ENCODE results near the gene SGPL1.

The SGPL1 gene

DNA sequence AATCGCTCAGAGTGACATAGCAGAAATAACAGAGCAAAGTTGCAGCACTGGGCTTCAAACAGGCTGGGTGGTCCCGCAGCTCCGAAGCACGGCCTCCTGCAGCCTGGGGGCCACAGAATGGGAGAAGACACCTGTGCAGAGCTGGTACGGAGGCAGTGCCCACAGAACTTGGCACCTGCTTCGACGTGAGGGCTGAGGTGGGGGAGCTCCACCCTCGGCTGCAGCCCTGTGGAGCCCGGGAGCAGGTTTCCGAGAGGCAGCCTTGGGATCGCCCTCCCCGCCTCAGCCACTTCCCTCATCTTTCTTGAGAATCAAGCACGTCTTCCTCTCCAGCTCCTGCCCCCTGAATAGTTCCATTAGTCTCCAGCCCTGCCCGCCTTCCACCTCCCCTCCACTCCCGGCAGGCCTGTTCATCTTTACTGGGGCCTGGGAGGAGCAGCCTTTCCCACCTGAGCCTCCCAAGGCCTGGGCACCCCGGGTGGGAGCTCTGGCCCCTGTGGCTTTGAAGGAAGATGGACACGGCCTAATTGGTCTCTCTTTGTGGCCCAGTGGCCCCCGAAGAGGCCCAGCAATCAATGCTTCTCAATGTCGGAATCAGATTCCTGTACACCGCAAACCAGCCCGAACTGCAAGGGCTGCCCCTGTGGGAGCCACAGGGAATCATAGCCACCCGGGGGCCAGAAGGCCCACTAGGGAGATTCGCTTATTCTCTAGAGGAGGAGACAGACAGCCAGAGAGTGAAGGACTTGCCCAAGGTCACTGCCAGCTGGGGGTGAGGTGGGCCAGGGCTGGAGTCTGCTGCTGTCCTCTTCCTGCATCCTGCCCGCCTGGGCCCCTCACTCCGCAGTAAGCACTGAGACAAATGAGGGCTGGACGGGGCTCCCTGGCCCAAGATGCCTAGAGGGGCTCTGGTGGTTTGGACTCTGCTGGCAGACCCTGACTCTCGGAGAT is 89.6 kb downstream of the SGPL1 start:
- POLR2A ChIA-PET (ENCODE audit: low non-redundant PET) = no interaction called here
- DNase-seq (ENCODE audit: low spot score) = no peak
- TF ChIP-seq, protein P1, sequence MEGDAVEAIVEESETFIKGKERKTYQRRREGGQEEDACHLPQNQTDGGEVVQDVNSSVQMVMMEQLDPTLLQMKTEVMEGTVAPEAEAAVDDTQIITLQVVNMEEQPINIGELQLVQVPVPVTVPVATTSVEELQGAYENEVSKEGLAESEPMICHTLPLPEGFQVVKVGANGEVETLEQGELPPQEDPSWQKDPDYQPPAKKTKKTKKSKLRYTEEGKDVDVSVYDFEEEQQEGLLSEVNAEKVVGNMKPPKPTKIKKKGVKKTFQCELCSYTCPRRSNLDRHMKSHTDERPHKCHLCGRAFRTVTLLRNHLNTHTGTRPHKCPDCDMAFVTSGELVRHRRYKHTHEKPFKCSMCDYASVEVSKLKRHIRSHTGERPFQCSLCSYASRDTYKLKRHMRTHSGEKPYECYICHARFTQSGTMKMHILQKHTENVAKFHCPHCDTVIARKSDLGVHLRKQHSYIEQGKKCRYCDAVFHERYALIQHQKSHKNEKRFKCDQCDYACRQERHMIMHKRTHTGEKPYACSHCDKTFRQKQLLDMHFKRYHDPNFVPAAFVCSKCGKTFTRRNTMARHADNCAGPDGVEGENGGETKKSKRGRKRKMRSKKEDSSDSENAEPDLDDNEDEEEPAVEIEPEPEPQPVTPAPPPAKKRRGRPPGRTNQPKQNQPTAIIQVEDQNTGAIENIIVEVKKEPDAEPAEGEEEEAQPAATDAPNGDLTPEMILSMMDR (conservative IDR thresholded peaks at IDR 0.05; ENCODE audit: low read depth) = no peak
- CTCF ChIA-PET = interaction anchor here (0.5 to 1.5 kb wide), 4 partner anchors 11 to 304 kb away, joined by 3 to 4 read pairs (median 4); no protein-coding TSS in a partner anchor
- H3K27ac ChIP-seq = no peak overlapping the region

DNA sequence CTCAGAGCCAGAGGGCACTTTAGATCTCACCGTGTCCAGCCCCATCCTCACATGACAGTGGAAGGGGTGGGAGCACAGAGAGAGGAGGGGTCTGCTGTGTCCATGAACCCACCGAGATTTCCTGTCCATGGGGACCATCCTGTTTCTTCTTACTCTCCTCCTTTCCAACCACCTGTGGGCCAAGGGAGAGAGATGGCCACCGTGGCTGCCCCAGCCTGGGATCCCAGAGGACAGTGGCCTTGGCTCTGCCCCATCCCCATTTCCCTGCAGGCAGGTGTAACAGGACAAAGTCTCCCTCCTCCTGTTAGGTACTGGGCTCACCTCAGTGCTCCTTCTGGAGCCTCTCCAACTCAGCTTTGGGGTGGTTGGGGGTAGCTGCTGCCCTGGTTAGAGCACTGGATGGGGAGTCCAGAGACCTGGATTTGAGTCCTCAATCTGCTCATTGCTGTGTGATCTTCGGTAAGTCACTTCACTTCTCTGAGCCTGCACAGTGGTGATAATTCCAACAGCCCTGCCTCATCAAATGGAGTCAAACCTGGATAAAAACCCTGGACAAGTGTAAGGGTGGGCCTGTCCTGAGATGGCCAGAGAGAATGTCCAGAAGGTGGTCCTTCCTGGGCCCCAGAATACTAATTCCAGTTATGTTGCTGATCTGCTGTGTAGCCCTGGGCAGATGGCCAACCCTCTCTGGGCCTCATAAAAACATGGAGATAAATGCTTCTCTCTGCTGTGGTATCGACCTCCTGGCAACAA is 90.5 kb downstream of the SGPL1 start:
- ChIA-PET CTCF (no interaction called here), POLR2A (ENCODE audit: low non-redundant PET) (no interaction called here)
- no peak overlapping the region for H3K27ac ChIP-seq
- DNase-seq (ENCODE audit: low spot score) = no peak
- TF ChIP-seq, protein P1 (conservative IDR thresholded peaks at IDR 0.05; ENCODE audit: low read depth) = no peak

GRCh38 chr10:70906953-70907636 is 91.3 kb downstream of the SGPL1 start:
- TF ChIP-seq, protein P1 (conservative IDR thresholded peaks at IDR 0.05; ENCODE audit: low read depth) = no peak
- ChIA-PET POLR2A (ENCODE audit: low non-redundant PET) (no interaction called here), CTCF (interaction anchor here (0.6 kb wide), 1 partner anchor 10 kb away, joined by 3 read pairs; no protein-coding TSS in a partner anchor)
- DNase-seq (ENCODE audit: low spot score) = no peak
- H3K27ac ChIP-seq = no peak overlapping the region

GRCh38 chr10:70907637-70908405 is 92.1 kb downstream of the SGPL1 start:
- TF ChIP-seq, protein P1 (conservative IDR thresholded peaks at IDR 0.05; ENCODE audit: low read depth) = no peak
- CTCF ChIA-PET = no interaction called here
- no peak for DNase-seq (ENCODE audit: low spot score)
- POLR2A ChIA-PET (ENCODE audit: low non-redundant PET) = no interaction called here
- H3K27ac ChIP-seq = no peak overlapping the region

DNA sequence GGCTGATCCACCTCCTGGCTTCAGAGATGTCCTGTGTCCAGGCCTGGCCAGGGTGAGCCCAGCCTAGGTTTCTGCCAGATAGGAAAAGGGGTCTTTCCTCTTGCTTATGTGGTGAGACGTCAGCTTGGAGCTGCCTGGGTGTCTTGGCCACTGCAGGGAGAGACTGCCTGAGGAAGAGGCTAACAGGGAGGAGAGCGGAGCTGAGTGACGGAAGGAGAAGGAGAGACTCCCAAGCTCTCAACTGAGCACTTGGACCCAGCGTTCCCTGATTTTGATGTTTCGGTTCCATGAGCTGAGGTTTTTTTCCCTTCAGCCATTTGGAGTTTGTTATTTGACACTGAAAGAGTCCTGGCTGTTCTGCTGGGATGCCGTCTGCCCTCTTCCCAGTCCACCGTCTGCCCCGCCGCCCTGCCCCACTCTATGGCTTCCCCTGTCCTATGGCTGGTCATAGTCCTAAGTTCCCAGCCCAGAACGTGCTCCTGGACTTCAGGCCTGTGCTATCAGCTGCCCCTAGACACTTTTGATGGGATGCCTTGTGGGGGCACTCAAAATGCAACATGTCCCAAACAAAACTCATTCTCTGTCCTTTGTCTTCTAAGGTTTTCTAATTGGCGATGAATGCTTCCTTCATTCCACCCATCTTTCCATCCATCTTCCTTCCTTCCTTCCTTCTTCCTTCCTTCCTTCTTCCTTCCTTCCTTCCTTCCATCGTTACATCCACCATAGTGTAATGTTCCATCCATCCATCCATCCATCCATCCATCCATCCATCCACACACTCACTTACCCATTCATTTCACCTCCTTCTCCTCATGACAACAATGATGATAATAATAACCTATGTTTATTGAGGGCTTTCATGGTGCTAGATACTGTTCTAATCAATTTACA is 92.9 kb downstream of the SGPL1 start:
- DNase-seq (ENCODE audit: low spot score) = no peak
- POLR2A ChIA-PET (ENCODE audit: low non-redundant PET) = no interaction called here
- no peak overlapping the region for H3K27ac ChIP-seq
- CTCF ChIA-PET = no interaction called here
- TF ChIP-seq, protein P1 (conservative IDR thresholded peaks at IDR 0.05; ENCODE audit: low read depth) = no peak

All from RWPE1 (cell line).